Activated CD8-positive, alpha-beta memory T cell treated with anti-CD3 and anti-CD28 coated beads, Interleukin-2, amount 50 U/mL, for 48 hours (primary cell): ENCODE data around the gene FXR2.
A peak's percentile ranks its signal among the peaks of the same experiment; 100 is the strongest.

ENCODE experiments used
- DNase-seq: peaks from one replicate; pipeline ENCODE4 v3.0.0-alpha.2; 2020

FXR2 gene

DNA sequence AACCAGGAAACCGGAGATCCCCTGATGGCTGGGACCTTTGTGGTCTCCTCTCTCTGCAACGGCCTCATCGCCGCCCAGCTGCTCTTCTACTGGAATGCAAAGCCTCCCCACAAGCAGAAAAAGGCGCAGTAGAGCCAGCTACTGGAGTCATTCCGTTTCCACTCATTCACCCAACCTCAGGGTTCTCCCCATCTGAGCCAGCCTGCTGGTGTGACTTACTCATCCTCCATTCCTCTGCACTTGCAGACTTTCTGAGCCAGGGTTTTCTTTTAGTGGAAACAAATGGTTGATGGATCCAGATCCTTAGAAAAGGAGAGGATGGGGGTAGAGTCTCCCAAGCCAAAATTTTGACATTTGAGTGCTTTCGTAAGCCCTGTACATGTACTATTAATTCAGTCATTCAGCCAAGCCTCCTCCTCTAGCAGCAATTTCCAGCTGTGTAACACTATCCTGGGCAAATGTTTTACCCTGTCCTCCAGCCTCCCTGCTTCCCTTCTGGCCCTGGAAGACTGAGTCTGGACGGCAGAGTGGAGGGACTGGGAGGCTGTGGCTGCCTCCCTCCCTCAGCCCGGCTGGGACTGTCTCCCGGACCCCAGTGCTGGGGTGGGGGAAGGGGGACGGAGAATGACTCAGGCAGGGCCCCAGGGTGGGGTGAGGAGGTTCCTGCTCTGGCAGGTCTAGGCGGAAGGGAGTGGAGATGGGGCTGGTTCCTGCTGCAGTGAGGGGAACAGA lies 27.1 kb downstream of the FXR2 start:
- DNase-seq: no peak

DNA sequence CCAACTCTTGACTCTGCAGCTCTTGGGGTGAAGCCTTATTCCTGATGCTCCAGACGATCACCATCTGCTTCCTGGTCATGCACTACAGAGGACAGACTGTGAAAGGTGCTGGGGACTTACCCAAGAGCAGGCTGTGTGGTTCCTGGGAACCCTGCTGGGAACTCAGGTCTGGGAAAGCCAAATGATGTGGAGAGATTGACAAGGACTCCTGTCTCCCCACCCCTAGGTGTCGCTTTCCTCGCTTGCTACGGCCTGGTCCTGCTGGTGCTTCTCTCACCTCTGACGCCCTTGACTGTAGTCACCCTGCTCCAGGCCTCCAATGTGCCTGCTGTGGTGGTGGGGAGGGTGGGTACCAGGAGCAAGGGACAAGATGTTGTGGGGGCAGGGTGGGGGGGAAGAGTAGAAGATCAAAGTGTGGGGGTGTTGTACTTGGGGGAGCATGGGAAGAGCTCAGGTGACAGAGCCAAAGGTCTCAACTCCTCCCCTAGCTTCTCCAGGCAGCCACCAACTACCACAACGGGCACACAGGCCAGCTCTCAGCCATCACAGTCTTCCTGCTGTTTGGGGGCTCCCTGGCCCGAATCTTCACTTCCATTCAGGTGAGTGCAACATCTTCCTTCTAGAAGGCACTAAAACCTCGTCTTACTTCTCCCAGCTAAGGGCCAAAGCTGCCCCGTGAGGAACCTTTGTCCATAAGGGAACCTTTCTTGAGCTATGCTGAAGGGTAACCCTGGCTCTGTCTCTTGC lies 27.9 kb downstream of the FXR2 start:
- DNase-seq: no peak

DNA sequence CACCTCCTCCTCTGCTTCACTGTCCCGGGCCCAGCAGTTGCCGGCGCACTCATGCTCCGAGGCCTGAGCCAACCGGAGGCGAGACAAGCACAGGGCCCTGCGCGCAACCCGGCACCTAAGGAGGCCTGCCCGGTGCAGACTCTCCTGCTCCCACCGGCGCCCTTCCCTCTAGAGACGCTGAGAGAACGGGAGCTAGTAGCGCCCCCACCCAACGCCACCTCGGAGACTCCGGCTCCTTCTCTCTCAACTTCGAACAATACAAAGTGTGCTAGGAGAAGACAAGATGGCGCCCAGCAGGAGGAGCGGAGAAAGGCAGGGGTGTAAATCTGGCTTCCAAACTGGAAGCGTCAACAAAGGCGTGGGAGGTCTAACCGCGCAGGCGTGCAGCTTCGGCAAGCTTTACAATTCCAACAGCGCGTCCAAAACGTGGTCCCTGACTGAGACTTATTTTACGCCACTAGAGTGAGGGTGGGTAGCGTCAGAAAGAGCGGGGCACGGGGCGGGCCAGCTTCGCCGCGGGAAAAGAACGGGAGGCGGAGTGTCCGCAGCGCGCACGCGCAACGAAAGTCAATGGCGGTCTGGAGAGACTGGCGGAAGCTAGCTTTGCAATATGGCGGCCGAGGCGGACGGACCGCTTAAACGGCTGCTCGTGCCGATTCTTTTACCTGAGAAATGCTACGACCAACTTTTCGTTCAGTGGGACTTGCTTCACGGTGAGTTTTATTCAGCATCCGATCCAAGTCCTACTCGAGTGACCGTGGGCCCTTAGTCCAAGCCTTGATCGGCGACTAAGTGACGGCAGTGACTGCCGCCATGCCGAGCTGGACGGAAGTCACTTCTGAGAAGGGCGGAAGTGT lies 31.2 kb downstream of the FXR2 start, which contains the start of gene MPDU1:
TSS of gene MPDU1 (plus strand) at position 600 of the 857 bp plus-strand sequence. CDS start at position 611, 11 bp downstream.
- peak; percentile 96 for DNase-seq

- no peak for DNase-seq
Measured at GRCh38 chr17:7582396-7583252, 32.1 kb downstream of the FXR2 start.

GRCh38 chr17:7580604-7581575 lies 33.8 kb downstream of the FXR2 start:
- no peak for DNase-seq

GRCh38 chr17:7579834-7580603 lies 34.7 kb downstream of the FXR2 start:
- no peak for DNase-seq

- peak; percentile 89 for DNase-seq
Measured at GRCh38 chr17:7579001-7579833, 35.5 kb downstream of the FXR2 start, which contains the start of gene CD68. Gene CD68 (plus strand): TSS chr17:7579638. CDS start chr17:7579678, 40 bp downstream.

DNA sequence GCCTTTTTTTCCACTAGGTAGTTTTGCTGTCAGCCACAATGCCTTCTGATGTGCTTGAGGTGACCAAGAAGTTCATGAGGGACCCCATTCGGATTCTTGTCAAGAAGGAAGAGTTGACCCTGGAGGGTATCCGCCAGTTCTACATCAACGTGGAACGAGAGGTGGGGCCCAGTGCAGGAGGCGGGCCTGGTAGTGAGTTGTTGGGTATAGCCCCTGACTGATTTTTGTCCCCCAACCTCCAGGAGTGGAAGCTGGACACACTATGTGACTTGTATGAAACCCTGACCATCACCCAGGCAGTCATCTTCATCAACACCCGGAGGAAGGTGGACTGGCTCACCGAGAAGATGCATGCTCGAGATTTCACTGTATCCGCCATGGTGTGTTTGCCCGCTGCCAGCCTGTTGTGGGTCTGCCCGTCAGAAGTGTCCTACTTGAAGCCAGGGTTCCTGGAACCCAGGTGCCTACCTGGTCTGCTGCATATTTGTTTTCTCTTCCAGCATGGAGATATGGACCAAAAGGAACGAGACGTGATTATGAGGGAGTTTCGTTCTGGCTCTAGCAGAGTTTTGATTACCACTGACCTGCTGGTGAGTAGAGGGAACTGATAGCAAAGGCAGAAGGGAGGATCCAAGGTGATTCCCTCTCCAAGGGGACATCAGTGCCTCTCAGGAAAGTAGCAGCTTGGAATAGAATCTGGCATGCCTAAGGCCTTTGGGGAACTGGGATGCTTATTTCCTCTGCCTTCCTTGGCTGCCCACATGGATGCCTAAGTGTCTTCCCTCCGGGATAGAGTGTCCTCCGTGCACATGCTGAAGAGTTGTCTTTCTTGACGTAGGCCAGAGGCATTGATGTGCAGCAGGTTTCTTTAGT lies 37.1 kb downstream of the FXR2 start:
- DNase-seq: no peak

DNA sequence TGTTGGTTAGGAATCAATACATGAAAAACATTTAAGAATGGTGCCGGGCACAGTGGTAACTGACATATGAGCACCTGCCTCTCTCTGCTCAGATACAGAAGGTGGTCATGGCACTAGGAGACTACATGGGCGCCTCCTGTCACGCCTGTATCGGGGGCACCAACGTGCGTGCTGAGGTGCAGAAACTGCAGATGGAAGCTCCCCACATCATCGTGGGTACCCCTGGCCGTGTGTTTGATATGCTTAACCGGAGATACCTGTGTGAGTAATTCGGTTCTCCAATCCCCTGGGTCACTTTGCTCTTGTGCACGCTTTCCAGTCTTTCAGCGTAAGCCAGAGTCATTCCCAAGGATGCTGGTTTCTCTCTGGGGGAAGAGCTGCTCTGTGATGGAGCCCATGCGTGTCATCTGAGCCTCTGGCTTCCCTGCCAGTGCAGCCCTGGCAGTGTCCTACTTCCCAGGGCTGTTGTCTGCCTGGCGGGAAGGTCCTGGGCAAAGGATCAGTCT lies 38.2 kb downstream of the FXR2 start:
- no peak for DNase-seq

GRCh38 chr17:7575959-7576358 lies 38.7 kb downstream of the FXR2 start:
- no peak for DNase-seq

DNA sequence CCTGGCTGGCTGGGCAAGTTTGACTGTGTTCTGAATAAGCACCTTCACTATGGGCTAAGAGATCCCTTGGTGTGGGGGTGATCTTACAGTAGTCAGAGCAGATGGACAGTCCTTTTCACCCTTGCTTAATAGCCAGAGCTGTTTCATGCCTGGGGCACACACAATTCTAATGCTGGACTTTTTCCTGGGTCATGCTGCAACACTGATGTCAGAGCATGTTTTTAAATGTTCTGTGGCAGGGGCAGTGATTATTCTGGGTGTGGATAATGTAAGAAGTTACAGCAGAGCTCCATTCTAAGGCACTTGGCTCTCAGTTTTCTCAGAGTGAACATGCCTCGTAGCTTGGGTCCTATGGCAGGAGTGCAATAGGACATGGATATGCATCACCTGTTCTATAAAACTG lies 39.2 kb downstream of the FXR2 start:
- no peak for DNase-seq

- DNase-seq: no peak
Measured at GRCh38 chr17:7574176-7574953, 40.3 kb downstream of the FXR2 start.

GRCh38 chr17:7573324-7574080 lies 41.2 kb downstream of the FXR2 start:
- DNase-seq: peak; percentile 92

GRCh38 chr17:7572588-7573323 lies 41.9 kb downstream of the FXR2 start:
- peak; percentile 100 for DNase-seq

GRCh38 chr17:7572338-7572587 lies 42.4 kb downstream of the FXR2 start:
- DNase-seq: no peak

- no peak for DNase-seq
Measured at GRCh38 chr17:7570351-7570750, 44.3 kb downstream of the FXR2 start.
